ENCODE data around the gene PCK1.

The PCK1 gene

DNA sequence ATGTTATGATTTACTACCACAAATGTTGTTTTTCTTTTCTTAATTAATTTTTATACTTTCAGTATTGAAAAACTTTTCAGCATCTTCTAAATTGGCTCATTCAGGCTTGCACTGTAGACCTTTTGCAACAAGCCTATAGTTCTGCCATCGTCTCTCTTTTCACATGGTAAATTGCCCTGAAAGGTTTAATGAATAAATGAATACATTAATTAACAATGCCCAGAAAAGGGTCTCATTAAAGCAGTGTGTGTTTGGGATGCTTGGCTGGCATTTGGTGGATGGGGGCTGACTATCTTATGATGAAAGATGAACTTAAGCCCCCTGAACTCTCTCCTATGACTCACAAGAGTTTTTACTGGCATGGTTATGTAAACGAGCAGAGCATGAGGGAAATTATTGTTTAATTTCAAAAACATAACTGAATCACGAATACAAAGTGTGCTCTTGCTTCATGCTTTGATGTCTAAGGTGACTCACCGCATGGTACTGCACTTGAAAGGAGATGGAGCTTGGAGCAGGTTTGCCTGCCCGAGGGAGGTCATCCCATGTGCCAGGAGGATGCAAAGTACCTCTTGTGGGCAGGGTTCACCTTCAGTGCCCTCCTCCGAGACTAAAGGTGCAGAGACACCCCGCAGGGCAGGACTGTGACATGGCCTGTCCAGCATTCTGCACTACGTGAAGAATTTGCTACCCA is 13.8 kb upstream of the PCK1 start:
- no peak overlapping the region for H3K27ac ChIP-seq (ENCODE audit: low read depth, low read length)
- no peak overlapping the region for H3K4me3 ChIP-seq (ENCODE audit: low read depth in 1 of 5, low read length in 5 of 5)
- H3K27me3 ChIP-seq (ENCODE audit: control insufficient read depth in 5 of 5, insufficient read depth in 4 of 5, low read length in 5 of 5): no peaks in the 10 kb centered on the region
- H3K9ac ChIP-seq (ENCODE audit: low read length in 5 of 5): no peak overlapping the region
- H3K4me1 ChIP-seq (ENCODE audit: control insufficient read depth in 5 of 5, insufficient read depth in 5 of 5, low read length in 5 of 5): peaks cover 5 to 35% (median 30%) of the 10 kb centered on the region in 5 donors
- no peaks in the 10 kb centered on the region for H3K9me3 ChIP-seq (ENCODE audit: control insufficient read depth in 5 of 5, low read length in 5 of 5)
- no peaks in the 10 kb centered on the region for H3K36me3 ChIP-seq (ENCODE audit: control insufficient read depth in 5 of 5, insufficient read depth in 5 of 5, low read length in 5 of 5)

GRCh38 chr20:57548177-57549058 is 12.5 kb upstream of the PCK1 start:
- H3K4me1 ChIP-seq (ENCODE audit: control insufficient read depth in 5 of 5, insufficient read depth in 5 of 5, low read length in 5 of 5): peaks cover 7 to 47% (median 40%) of the 10 kb centered on the region in 5 donors

DNA sequence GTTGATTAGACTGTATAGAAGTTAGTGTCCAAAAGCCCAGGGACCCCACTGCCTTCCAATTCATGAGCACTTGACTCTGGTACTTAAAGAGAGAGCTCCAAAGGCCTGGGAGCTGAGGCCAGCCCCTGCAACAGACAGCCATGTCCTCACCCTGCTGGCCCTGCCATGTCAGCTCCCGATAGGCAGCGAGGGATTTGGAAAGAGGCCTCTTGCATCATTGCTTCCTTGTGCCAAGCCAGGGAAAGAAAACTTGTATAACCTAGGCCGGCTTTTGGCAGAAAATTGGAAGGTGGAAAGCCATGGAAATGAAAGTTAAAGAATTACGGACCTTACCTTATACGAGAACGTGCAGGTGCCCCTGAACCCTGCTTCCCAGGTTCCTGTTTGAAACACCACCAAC is 8.4 kb upstream of the PCK1 start:
- H3K4me3 ChIP-seq (ENCODE audit: low read depth in 1 of 5, low read length in 5 of 5): no peak overlapping the region
- H3K9me3 ChIP-seq (ENCODE audit: control insufficient read depth in 5 of 5, low read length in 5 of 5): no peaks in the 10 kb centered on the region
- H3K9ac ChIP-seq (ENCODE audit: low read length in 5 of 5): no peak overlapping the region
- H3K4me1 ChIP-seq (ENCODE audit: control insufficient read depth in 5 of 5, insufficient read depth in 5 of 5, low read length in 5 of 5): peaks cover 3 to 31% (median 29%) of the 10 kb centered on the region in 5 donors
- H3K27ac ChIP-seq (ENCODE audit: low read depth, low read length): peak overlapping the region; percentile 64
- H3K36me3 ChIP-seq (ENCODE audit: control insufficient read depth in 5 of 5, insufficient read depth in 5 of 5, low read length in 5 of 5): no peaks in the 10 kb centered on the region
- peaks cover 0 to 3% (median 0%) of the 10 kb centered on the region in 5 donors for H3K27me3 ChIP-seq (ENCODE audit: control insufficient read depth in 5 of 5, insufficient read depth in 4 of 5, low read length in 5 of 5)

More at GRCh38 chr20:57548177-57549058, 12.5 kb upstream of the PCK1 start:
- H3K9me3 ChIP-seq (ENCODE audit: control insufficient read depth in 5 of 5, low read length in 5 of 5): no peaks in the 10 kb centered on the region
- no peak overlapping the region for H3K4me3 ChIP-seq (ENCODE audit: low read depth in 1 of 5, low read length in 5 of 5)
- no peaks in the 10 kb centered on the region for H3K36me3 ChIP-seq (ENCODE audit: control insufficient read depth in 5 of 5, insufficient read depth in 5 of 5, low read length in 5 of 5)
- no peak overlapping the region for H3K9ac ChIP-seq (ENCODE audit: low read length in 5 of 5)
- peak overlapping the region; percentile 18 for H3K27ac ChIP-seq (ENCODE audit: low read depth, low read length)
- H3K27me3 ChIP-seq (ENCODE audit: control insufficient read depth in 5 of 5, insufficient read depth in 4 of 5, low read length in 5 of 5): no peaks in the 10 kb centered on the region

DNA sequence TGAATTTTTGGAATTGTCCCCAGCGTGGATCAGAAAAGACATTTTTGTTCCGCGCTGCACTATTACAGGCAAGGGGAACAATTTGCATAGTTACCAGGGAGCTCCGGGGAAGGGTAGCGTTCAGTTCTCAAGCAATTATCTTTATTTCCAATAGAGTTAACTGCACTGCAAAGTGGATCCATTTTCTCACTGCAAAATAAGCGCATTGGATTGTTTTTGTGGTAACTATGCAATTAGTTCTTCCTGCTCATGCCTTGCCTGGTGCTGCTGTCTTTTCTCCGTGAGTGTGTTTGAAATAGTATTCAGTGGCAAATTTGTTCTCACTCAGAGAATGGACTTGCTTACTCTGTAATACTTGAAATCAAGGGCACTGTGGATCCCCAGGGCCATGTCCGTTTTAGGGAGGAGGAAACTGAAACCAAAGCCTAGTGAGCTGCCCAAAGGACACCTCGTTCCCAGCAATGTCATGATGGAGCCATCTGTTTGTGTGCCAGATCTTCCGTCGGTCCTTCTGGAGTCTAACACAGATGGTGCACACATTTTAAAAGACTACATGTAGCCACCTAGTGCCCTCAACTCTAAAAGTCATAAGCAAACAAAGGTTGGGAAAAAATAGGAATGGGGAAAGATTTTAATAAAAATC is 7.4 kb upstream of the PCK1 start:
- H3K27me3 ChIP-seq (ENCODE audit: control insufficient read depth in 5 of 5, insufficient read depth in 4 of 5, low read length in 5 of 5): peaks cover 0 to 3% (median 0%) of the 10 kb centered on the region in 5 donors
- H3K4me3 ChIP-seq (ENCODE audit: low read depth in 1 of 5, low read length in 5 of 5): no peak overlapping the region
- H3K27ac ChIP-seq (ENCODE audit: low read depth, low read length): peak overlapping the region; percentile 64
- peaks cover 2 to 29% (median 24%) of the 10 kb centered on the region in 5 donors for H3K4me1 ChIP-seq (ENCODE audit: control insufficient read depth in 5 of 5, insufficient read depth in 5 of 5, low read length in 5 of 5)
- H3K9ac ChIP-seq (ENCODE audit: low read length in 5 of 5): no peak overlapping the region
- H3K36me3 ChIP-seq (ENCODE audit: control insufficient read depth in 5 of 5, insufficient read depth in 5 of 5, low read length in 5 of 5): no peaks in the 10 kb centered on the region
- H3K9me3 ChIP-seq (ENCODE audit: control insufficient read depth in 5 of 5, low read length in 5 of 5): no peaks in the 10 kb centered on the region

GRCh38 chr20:57555457-57556184 is 5.3 kb upstream of the PCK1 start:
- Histone ChIP-seq H3K9me3 (ENCODE audit: control insufficient read depth in 5 of 5, low read length in 5 of 5) (no peaks in the 10 kb centered on the region), H3K27ac (ENCODE audit: low read depth, low read length) (no peak overlapping the region), H3K4me1 (ENCODE audit: control insufficient read depth in 5 of 5, insufficient read depth in 5 of 5, low read length in 5 of 5) (peaks cover 5 to 46% (median 39%) of the 10 kb centered on the region in 5 donors), H3K4me3 (ENCODE audit: low read depth in 1 of 5, low read length in 5 of 5) (no peak overlapping the region), H3K36me3 (ENCODE audit: control insufficient read depth in 5 of 5, insufficient read depth in 5 of 5, low read length in 5 of 5) (no peaks in the 10 kb centered on the region), H3K27me3 (ENCODE audit: control insufficient read depth in 5 of 5, insufficient read depth in 4 of 5, low read length in 5 of 5) (peaks cover 0 to 3% (median 0%) of the 10 kb centered on the region in 5 donors), H3K9ac (ENCODE audit: low read length in 5 of 5) (no peak overlapping the region)

DNA sequence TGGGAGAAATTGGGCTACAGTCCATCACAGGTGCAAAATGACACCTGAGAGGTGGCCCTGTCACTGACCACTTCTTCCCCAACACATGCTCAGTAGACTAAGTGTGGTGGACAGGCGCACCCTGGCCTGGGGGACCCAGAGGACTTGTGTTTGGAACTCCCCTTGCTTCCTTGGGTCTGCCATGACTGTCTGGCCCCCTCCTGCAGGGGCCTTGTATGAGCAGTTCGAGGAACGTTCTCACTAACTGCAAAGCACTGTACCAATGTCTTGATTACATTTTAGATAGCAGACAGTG is 4.0 kb upstream of the PCK1 start:
- no peak overlapping the region for H3K4me3 ChIP-seq (ENCODE audit: low read depth in 1 of 5, low read length in 5 of 5)
- H3K9me3 ChIP-seq (ENCODE audit: control insufficient read depth in 5 of 5, low read length in 5 of 5): no peaks in the 10 kb centered on the region
- peaks cover 0 to 3% (median 0%) of the 10 kb centered on the region in 5 donors for H3K27me3 ChIP-seq (ENCODE audit: control insufficient read depth in 5 of 5, insufficient read depth in 4 of 5, low read length in 5 of 5)
- H3K4me1 ChIP-seq (ENCODE audit: control insufficient read depth in 5 of 5, insufficient read depth in 5 of 5, low read length in 5 of 5): peaks cover 8 to 58% (median 48%) of the 10 kb centered on the region in 5 donors
- no peak overlapping the region for H3K9ac ChIP-seq (ENCODE audit: low read length in 5 of 5)
- H3K36me3 ChIP-seq (ENCODE audit: control insufficient read depth in 5 of 5, insufficient read depth in 5 of 5, low read length in 5 of 5): no peaks in the 10 kb centered on the region
- H3K27ac ChIP-seq (ENCODE audit: low read depth, low read length): no peak overlapping the region

DNA sequence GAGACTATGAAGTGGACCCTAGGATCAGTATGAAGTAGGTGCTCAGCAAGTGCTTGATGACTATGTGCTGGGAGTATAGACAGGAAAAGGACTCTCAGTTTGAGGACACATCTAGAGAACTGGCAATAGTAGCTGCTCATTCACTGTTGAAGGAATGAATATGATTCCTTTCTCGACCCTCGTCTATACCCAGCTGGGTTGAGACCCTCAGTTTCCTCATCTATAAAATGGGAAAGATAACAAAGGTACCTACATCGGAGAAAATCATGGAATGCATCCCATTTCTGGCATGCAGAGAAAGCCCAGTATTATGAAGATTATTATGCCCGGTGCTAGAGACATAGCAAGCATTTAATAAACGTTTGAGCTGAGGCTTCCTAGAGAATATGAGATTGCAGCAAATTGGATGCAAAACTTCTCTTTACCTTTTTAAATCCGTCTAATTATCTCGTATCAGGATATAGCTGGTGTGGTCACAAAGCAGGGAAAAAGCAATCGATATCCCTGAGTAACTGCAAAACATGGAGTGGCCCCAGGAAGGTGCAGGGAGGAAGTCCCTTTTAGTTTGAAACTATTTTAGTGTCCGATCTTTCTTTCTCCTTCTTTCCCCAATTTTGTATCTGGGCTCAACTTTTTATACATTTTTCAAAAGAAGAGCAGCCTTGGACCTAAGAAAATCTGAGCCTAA is 2.8 kb upstream of the PCK1 start:
- Histone ChIP-seq H3K27me3 (ENCODE audit: control insufficient read depth in 5 of 5, insufficient read depth in 4 of 5, low read length in 5 of 5) (peaks cover 0 to 3% (median 0%) of the 10 kb centered on the region in 5 donors), H3K9me3 (ENCODE audit: control insufficient read depth in 5 of 5, low read length in 5 of 5) (no peaks in the 10 kb centered on the region), H3K27ac (ENCODE audit: low read depth, low read length) (no peak overlapping the region), H3K9ac (ENCODE audit: low read length in 5 of 5) (no peak overlapping the region), H3K4me1 (ENCODE audit: control insufficient read depth in 5 of 5, insufficient read depth in 5 of 5, low read length in 5 of 5) (peaks cover 7 to 60% (median 48%) of the 10 kb centered on the region in 5 donors), H3K4me3 (ENCODE audit: low read depth in 1 of 5, low read length in 5 of 5) (no peak overlapping the region), H3K36me3 (ENCODE audit: control insufficient read depth in 5 of 5, insufficient read depth in 5 of 5, low read length in 5 of 5) (peaks cover 0 to 8% (median 6%) of the 10 kb centered on the region in 5 donors)

DNA sequence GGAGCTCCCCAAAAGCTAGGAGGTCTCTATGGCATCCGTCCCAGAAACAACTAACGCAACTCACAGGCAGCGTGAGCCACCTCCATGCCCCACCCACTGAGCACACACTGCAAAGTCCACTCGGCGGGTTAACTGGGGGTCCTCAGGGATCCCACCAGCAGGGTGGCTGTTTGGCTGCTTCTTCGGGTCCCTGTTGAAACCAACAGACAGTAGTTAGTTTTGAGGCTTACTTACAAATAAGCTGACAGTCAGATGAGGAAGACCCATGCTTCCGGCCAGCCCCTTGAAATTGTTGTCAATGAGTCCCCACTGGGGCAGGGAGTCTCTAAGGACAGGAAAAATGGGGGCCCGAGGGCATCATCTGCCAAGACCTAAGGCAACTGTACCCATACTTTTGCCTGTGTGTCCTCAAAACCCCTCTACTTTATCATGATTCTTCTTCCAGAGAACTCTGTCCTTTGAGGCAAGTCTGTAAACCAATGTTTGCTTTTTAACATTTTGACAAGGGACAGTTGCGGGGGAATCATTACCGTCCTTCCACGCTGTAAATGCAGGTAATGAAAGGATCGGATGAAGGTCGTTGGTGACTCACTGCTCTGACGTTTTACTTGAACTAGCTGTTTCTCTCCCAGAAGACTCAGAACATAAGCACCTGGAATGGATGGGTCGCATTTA is 2.2 kb upstream of the PCK1 start:
- Histone ChIP-seq H3K4me3 (ENCODE audit: low read depth in 1 of 5, low read length in 5 of 5) (no peak overlapping the region), H3K9ac (ENCODE audit: low read length in 5 of 5) (no peak overlapping the region), H3K4me1 (ENCODE audit: control insufficient read depth in 5 of 5, insufficient read depth in 5 of 5, low read length in 5 of 5) (peaks cover 8 to 60% (median 48%) of the 10 kb centered on the region in 5 donors), H3K9me3 (ENCODE audit: control insufficient read depth in 5 of 5, low read length in 5 of 5) (no peaks in the 10 kb centered on the region), H3K27me3 (ENCODE audit: control insufficient read depth in 5 of 5, insufficient read depth in 4 of 5, low read length in 5 of 5) (peaks cover 0 to 3% (median 0%) of the 10 kb centered on the region in 5 donors), H3K36me3 (ENCODE audit: control insufficient read depth in 5 of 5, insufficient read depth in 5 of 5, low read length in 5 of 5) (peaks cover 0 to 14% (median 6%) of the 10 kb centered on the region in 5 donors), H3K27ac (ENCODE audit: low read depth, low read length) (no peak overlapping the region)

DNA sequence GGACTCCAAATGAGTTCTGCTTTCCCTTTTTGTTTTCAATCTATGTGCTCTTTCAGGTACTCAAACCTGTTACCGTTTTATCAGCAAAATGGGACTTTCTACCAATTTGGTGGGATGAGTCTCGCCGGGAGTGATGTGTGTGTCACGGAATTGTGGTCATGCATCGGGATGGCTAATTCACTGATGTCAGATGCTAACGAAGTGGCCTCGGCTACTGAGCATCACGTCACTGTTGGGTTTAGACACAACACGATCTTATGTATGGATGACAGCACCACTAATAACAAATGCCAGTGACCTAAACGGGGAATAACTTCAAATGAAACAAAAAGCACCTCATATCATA is 1.6 kb upstream of the PCK1 start:
- H3K4me1 ChIP-seq (ENCODE audit: control insufficient read depth in 5 of 5, insufficient read depth in 5 of 5, low read length in 5 of 5): peaks cover 8 to 60% (median 52%) of the 10 kb centered on the region in 5 donors
- no peak overlapping the region for H3K4me3 ChIP-seq (ENCODE audit: low read depth in 1 of 5, low read length in 5 of 5)
- H3K27me3 ChIP-seq (ENCODE audit: control insufficient read depth in 5 of 5, insufficient read depth in 4 of 5, low read length in 5 of 5): peaks cover 0 to 3% (median 0%) of the 10 kb centered on the region in 5 donors
- no peak overlapping the region for H3K9ac ChIP-seq (ENCODE audit: low read length in 5 of 5)
- H3K9me3 ChIP-seq (ENCODE audit: control insufficient read depth in 5 of 5, low read length in 5 of 5): no peaks in the 10 kb centered on the region
- H3K36me3 ChIP-seq (ENCODE audit: control insufficient read depth in 5 of 5, insufficient read depth in 5 of 5, low read length in 5 of 5): peaks cover 0 to 15% (median 10%) of the 10 kb centered on the region in 5 donors
- peak overlapping the region; percentile 79 for H3K27ac ChIP-seq (ENCODE audit: low read depth, low read length)

All from subcutaneous abdominal adipose tissue (tissue), 5 donors.